HG03521 (cell line): Measurements from ENCODE around the gene SQSTM1.

Experiments
- ATAC-seq: cut with Tn5 transposase; IDR thresholded peaks from one replicate; pipeline ENCODE4 v1.9.1; 2021; ENCODE audit warnings: mild to moderate bottlenecking, moderate library complexity; ENCODE audit not compliant: unreplicated experiment

SQSTM1 gene

DNA sequence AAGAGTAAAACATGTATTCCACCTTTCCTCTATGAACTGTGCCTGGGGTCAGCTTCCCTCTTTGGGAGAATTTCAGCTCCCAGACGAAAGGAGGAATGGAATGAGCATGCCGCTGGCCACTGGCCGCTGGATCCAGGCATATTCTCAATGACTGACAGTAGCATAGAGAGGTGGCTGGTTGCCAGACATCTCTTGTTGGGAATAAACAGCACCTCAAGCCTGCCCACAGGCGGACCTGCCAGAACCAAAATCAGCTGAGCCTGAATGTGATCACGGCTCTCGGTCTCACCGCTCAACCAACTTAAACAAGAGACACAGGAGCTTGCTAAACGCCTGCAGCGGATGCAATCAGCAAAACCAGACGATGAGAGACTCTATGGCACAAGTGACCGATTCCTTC, 66.4 kb downstream of the SQSTM1 start:
- ATAC-seq = no peak
